CD14-positive monocyte (primary cell): ENCODE measurements around the gene ITPKB. TPM values are rescaled to one million over a fixed set of nuclear protein-coding genes. Genes with fewer than 3 reads are reported as not detected.

ENCODE experiments used
- DNase-seq, 3 donors: peaks; one replicate each; pipeline ENCODE4 v3.0.0-alpha.2; 2011 to 2022
- H2AFZ ChIP-seq: 2 replicates; pipeline ENCODE4 v1.6.0; 2012; ENCODE audit warnings: mild to moderate bottlenecking, low read depth, low read length, inconsistent platforms; ENCODE audit not compliant: insufficient read depth, poor library complexity, severe bottlenecking
- H3K27ac ChIP-seq, 2 donors: 1 replicate in 1 of 2; 2 replicates in 1 of 2; pipeline ENCODE4 v1.5.1; 2012 to 2013; ENCODE audit warnings: low read length in 2 of 2, control low read depth in 1 of 2, inconsistent platforms in 1 of 2, low read depth in 1 of 2, mild to moderate bottlenecking in 1 of 2
- H3K27me3 ChIP-seq, 2 donors: one replicate each; pipeline versions ENCODE4 v1.6.0 to v1.6.1; 2011 to 2013; ENCODE audit warnings: low read length in 2 of 2; ENCODE audit not compliant: control insufficient read depth in 2 of 2, insufficient read depth in 2 of 2
- H3K36me3 ChIP-seq, 2 donors: replicated peaks in 1 of 2; 1 replicate in 1 of 2; 2 replicates in 1 of 2; pipeline versions ENCODE4 v1.5.1 to v1.6.1; 2012 to 2013; ENCODE audit warnings: low read length in 2 of 2, control low read depth in 1 of 2, inconsistent platforms in 1 of 2, mild to moderate bottlenecking in 1 of 2; ENCODE audit not compliant: insufficient read depth in 2 of 2, control insufficient read depth in 1 of 2
- H3K4me1 ChIP-seq, 2 donors: 1 replicate in 1 of 2; 2 replicates in 1 of 2; pipeline versions ENCODE4 v1.5.1 to v1.6.1; 2012 to 2013; ENCODE audit warnings: low read length in 2 of 2, control low read depth in 1 of 2, inconsistent platforms in 1 of 2, mild to moderate bottlenecking in 1 of 2, moderate library complexity in 1 of 2; ENCODE audit not compliant: insufficient read depth in 2 of 2, control insufficient read depth in 1 of 2
- H3K4me2 ChIP-seq: replicated peaks from 2 replicates; pipeline ENCODE3; 2012; ENCODE audit warnings: low read length, moderate library complexity, mild to moderate bottlenecking; ENCODE audit not compliant: poor library complexity, severe bottlenecking; ENCODE audit errors: extremely low read depth
- H3K4me3 ChIP-seq, 3 experiments: fragments of 200-600 bp in 1 of 3; sonication (generic) in 1 of 3; replicated peaks in 1 of 3; 1 replicate in 2 of 3; 2 replicates in 1 of 3; pipeline ENCODE4 v1.5.1; 2011 to 2013; ENCODE audit warnings: low read length in 3 of 3, mild to moderate bottlenecking in 3 of 3, control low read depth in 2 of 3, low read depth in 2 of 3, inconsistent platforms in 1 of 3, moderate library complexity in 1 of 3
- H3K79me2 ChIP-seq: 2 replicates; pipeline ENCODE4 v1.6.0; 2012; ENCODE audit warnings: mild to moderate bottlenecking, control low read depth, inconsistent platforms, low read length, moderate library complexity; ENCODE audit not compliant: insufficient read depth
- H3K9ac ChIP-seq: 2 replicates; pipeline ENCODE4 v1.6.0; 2017; ENCODE audit warnings: low read length, mild to moderate bottlenecking; ENCODE audit not compliant: insufficient read depth, poor library complexity, severe bottlenecking
- H3K9me3 ChIP-seq, 2 donors: replicated peaks in 1 of 2; 1 replicate in 1 of 2; 2 replicates in 1 of 2; pipeline versions ENCODE4 v1.5.1 to v1.6.1; 2012 to 2013; ENCODE audit warnings: low read length in 2 of 2, control low read depth in 1 of 2; ENCODE audit not compliant: control insufficient read depth in 1 of 2, insufficient read depth in 1 of 2
- H4K20me1 ChIP-seq: 2 replicates; pipeline ENCODE4 v1.6.0; 2012; ENCODE audit warnings: mild to moderate bottlenecking, low read length, control low read depth, moderate library complexity; ENCODE audit not compliant: insufficient read depth
- H3K27ac Mint-ChIP-seq, 7 donors: one replicate each; pipeline ENCODE4 v1.8.0; 2020; ENCODE audit warnings: mild to moderate bottlenecking in 7 of 7, mixed read lengths in 7 of 7, moderate library complexity in 6 of 7, inconsistent platforms in 2 of 7
- H3K27me3 Mint-ChIP-seq, 3 donors: one replicate each; pipeline ENCODE4 v1.8.0; 2021 to 2022; ENCODE audit warnings: low read depth in 3 of 3, mild to moderate bottlenecking in 3 of 3, mixed read lengths in 3 of 3, moderate library complexity in 3 of 3, inconsistent platforms in 1 of 3
- H3K36me3 Mint-ChIP-seq, 2 donors: one replicate each; pipeline ENCODE4 v1.8.0; 2020; ENCODE audit warnings: mixed read lengths in 2 of 2, inconsistent platforms in 1 of 2, mild to moderate bottlenecking in 1 of 2
- H3K4me1 Mint-ChIP-seq: one replicate; pipeline ENCODE4 v1.8.0; 2020; ENCODE audit warnings: mild to moderate bottlenecking, mixed read lengths
- H3K4me3 Mint-ChIP-seq, 2 donors: one replicate each; pipeline ENCODE4 v1.8.0; 2020; ENCODE audit warnings: mild to moderate bottlenecking in 2 of 2, mixed read lengths in 2 of 2, moderate library complexity in 1 of 2
- H3K9me3 Mint-ChIP-seq, 7 donors: one replicate each; pipeline ENCODE4 v1.8.0; 2020 to 2022; ENCODE audit warnings: mixed read lengths in 7 of 7, mild to moderate bottlenecking in 6 of 7, moderate library complexity in 6 of 7, inconsistent platforms in 2 of 7
- CTCF ChIP-seq: fragments of 200-600 bp; IDR thresholded peaks from one replicate; pipeline ENCODE4 v1.8.0; 2022; ENCODE audit warnings: antibody characterized with exemption, mild to moderate bottlenecking
- WGBS: methylation state at CpG from one replicate; pipeline ENCODE4 v1.1.5; 2013; ENCODE audit warnings: missing lambda C conversion rate; ENCODE audit not compliant: insufficient coverage; 5-methylcytosine and 5-hydroxymethylcytosine counted together
- intact Hi-C, 2 donors: fragments of 100-400 bp; cut with micrococcal nuclease; formaldehyde crosslinking; loops; one replicate each; pipeline versions ENCODE4 v1.15.0 to v1.15.1; 2023
- polyA plus RNA-seq, 3 donors: library from polyadenylated mRNA; depleted of rRNA in 1 of 3; unstranded in 2 of 3; stranded (reverse) in 1 of 3; fragments of 300-500 nt in 2 of 3; fragments of >200 nt in 1 of 3; fragmentation: Illumina TruSeq in 2 of 3; gene quantifications; 1 replicate in 2 of 3; 2 replicates in 1 of 3; pipeline ENCODE4 v1.2.3, GENCODE V29; 2012 to 2021

ITPKB gene
- polyA plus RNA-seq, 3 donors, result 7.3 to 14.4 (median 10.2) TPM

DNA sequence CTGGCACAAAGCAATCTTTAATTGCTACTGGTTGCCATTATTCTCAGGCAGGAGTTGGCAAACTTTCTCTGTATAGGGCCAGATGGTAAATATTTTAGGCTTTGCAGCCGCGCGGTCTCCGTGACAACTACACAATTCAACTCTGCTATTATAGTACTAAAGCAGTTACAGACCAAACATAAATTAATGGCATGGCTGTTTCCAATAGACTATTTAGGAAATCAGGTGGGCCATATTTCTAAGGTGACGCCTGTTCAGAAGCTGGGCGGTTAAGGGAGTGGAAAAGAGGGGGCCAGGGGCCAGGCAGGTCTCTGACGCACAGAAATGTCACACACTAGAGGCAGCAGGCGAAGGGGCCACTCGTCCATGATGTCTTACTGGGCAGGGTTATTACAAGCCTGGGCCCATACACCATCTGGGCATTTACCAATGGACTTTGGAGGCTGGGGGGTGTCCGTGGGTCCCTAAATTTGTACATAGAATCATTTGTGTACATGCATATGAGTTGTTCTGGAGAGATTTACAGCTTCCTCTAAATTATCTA is 110.4 kb downstream of the ITPKB start:
- no peak for DNase-seq
- H3K27ac ChIP-seq, result no peak overlapping the region
- no peaks in the 10 kb centered on the region for H4K20me1 ChIP-seq
- peaks cover 0 to 8% (median 6%) of the 10 kb centered on the region in 7 donors for H3K9me3 Mint-ChIP-seq
- peaks cover 0 to 5% (median 4%) of the 10 kb centered on the region in 3 donors for H3K27me3 Mint-ChIP-seq
- no peak overlapping the region for H3K4me3 ChIP-seq
- H3K9ac ChIP-seq, result no peak overlapping the region
- H3K36me3 Mint-ChIP-seq, result peaks cover 20 to 35% of the 10 kb centered on the region in 2 donors
- no peak for TF ChIP-seq CTCF
- H3K36me3 ChIP-seq, result peaks cover 8 to 32% of the 10 kb centered on the region in 2 donors
- no peak overlapping the region for H3K4me3 Mint-ChIP-seq
- no peak overlapping the region for H3K27ac Mint-ChIP-seq
- peaks cover 0 to 3% of the 10 kb centered on the region in 2 donors for H3K9me3 ChIP-seq
- whole genome bisulfite sequencing, result 100% methylated on average over 2 of the region's 10 CpGs
- H3K4me2 ChIP-seq, result no peak overlapping the region
- no peak overlapping the region for H2AFZ ChIP-seq
- peaks cover 20% of the 10 kb centered on the region for H3K4me1 Mint-ChIP-seq
- intact Hi-C loops, result loop anchor here in 1 of 2 donors (5.0 kb wide), 1 partner anchor 109 kb away; the partner anchor contains the start of gene ITPKB
- peaks cover 3 to 5% of the 10 kb centered on the region in 2 donors for H3K4me1 ChIP-seq
- no peaks in the 10 kb centered on the region for H3K27me3 ChIP-seq
- no peaks in the 10 kb centered on the region for H3K79me2 ChIP-seq

- no peak overlapping the region for H3K27ac ChIP-seq
- no peak for TF ChIP-seq CTCF
- H3K79me2 ChIP-seq, result no peaks in the 10 kb centered on the region
- H4K20me1 ChIP-seq, result no peaks in the 10 kb centered on the region
- peaks cover 3 to 5% of the 10 kb centered on the region in 2 donors for H3K4me1 ChIP-seq
- no peak overlapping the region for H3K4me3 Mint-ChIP-seq
- no peak overlapping the region for H3K4me2 ChIP-seq
- peaks cover 20% of the 10 kb centered on the region for H3K4me1 Mint-ChIP-seq
- H3K9me3 Mint-ChIP-seq, result peaks cover 0 to 8% (median 6%) of the 10 kb centered on the region in 7 donors
- peaks cover 0 to 3% of the 10 kb centered on the region in 2 donors for H3K9me3 ChIP-seq
- DNase-seq, result peak; percentile 7 to 83 (median 30)
- intact Hi-C loops, result loop anchor here (2.0 to 5.0 kb wide), 2 partner anchors 109 to 201 kb away; partner anchors contain the start of gene ITPKB (in 1 of the 2)
- peak overlapping the region in 5 of 7 donors; percentile 4 to 86 (median 56) for H3K27ac Mint-ChIP-seq
- peaks cover 15 to 29% of the 10 kb centered on the region in 2 donors for H3K36me3 Mint-ChIP-seq
- no peak overlapping the region for H2AFZ ChIP-seq
- H3K36me3 ChIP-seq, result peaks cover 7 to 26% of the 10 kb centered on the region in 2 donors
- WGBS, result 100% methylated on average over 3 of the region's 11 CpGs
- no peak overlapping the region for H3K4me3 ChIP-seq
- H3K27me3 Mint-ChIP-seq, result peaks cover 0 to 5% (median 4%) of the 10 kb centered on the region in 3 donors
- H3K9ac ChIP-seq, result no peak overlapping the region
- H3K27me3 ChIP-seq, result no peaks in the 10 kb centered on the region
These were observed 111.0 kb downstream of the ITPKB start for GRCh38 chr1:226627924-226628611.
